Thoracic aorta (tissue), 2 donors: ENCODE measurements around the gene LDLRAD1. TPM values are rescaled to one million over a fixed set of nuclear protein-coding genes. Genes with fewer than 3 reads are reported as not detected.

Experiments
- ATAC-seq: fragments of 150-250 bp; one replicate; pipeline ENCODE4 v1.8.0; 2017; ENCODE audit warnings: low read depth; ENCODE audit not compliant: insufficient number of reproducible peaks, low FRiP score
- DNase-seq: peaks from one replicate; pipeline ENCODE4 v3.0.0-alpha.2; 2020; ENCODE audit warnings: low spot score
- H3K27ac ChIP-seq, 2 donors: fragments of 200-600 bp; sonication (generic); 1 replicate in 1 of 2; 2 replicates in 1 of 2; pipeline ENCODE4 v1.5.1; 2016; ENCODE audit warnings: mild to moderate bottlenecking in 2 of 2, moderate library complexity in 2 of 2
- H3K27me3 ChIP-seq: fragments of 200-600 bp; sonication (generic); replicated peaks from 2 replicates; pipeline ENCODE4 v1.6.0; 2016; ENCODE audit warnings: mild to moderate bottlenecking; ENCODE audit not compliant: insufficient read depth
- H3K36me3 ChIP-seq: fragments of 200-600 bp; sonication (generic); one replicate; pipeline ENCODE4 v1.5.1; 2016
- H3K4me1 ChIP-seq, 2 donors: fragments of 200-600 bp; sonication (generic); 1 replicate in 1 of 2; 2 replicates in 1 of 2; pipeline versions ENCODE4 v1.5.1 to v1.6.0; 2016; ENCODE audit warnings: low read depth in 2 of 2, mild to moderate bottlenecking in 1 of 2; ENCODE audit not compliant: control insufficient read depth in 1 of 2
- H3K4me3 ChIP-seq: fragments of 200-600 bp; sonication (generic); 2 replicates; pipeline ENCODE4 v1.5.1; 2016; ENCODE audit warnings: mild to moderate bottlenecking
- H3K9me3 ChIP-seq: fragments of 200-600 bp; sonication (generic); 2 replicates; pipeline ENCODE4 v1.5.1; 2016
- total RNA-seq, 2 donors: library from RNA; depleted of rRNA; stranded (reverse); fragments of >200 nt; gene quantifications; one replicate each; pipeline versions ENCODE4 v1.1.0 to v1.2.3, GENCODE V29; 2016
- TF ChIP-seq, protein P1 (sequence below): fragments of 200-600 bp; sonication (generic); IDR thresholded peaks from one replicate; pipeline ENCODE4 v1.5.1; 2019; ENCODE audit warnings: antibody characterized with exemption

The LDLRAD1 gene
- total RNA-seq, 2 donors from 2014 or later: not detected

DNA sequence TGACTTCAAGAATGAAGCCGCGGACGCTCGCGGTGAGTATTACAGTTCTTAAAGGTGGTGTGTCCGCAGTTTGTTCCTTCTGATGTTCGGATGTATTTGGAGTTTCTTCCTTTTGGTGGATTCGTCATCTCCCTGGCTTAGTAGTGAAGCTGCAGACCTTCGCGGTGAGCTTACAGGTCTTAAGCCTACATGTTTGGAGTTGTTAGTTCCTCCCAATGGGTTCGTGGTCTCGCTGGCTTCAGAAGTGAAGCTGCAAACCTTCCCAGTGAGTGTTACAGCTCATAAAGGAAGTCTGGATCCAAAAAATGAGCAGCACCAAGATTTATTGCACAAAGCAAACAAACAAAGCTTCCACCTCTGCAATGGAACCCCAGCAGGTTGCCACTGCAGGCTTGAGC is 14.7 kb downstream of the LDLRAD1 start:
- TF ChIP-seq, protein P1, sequence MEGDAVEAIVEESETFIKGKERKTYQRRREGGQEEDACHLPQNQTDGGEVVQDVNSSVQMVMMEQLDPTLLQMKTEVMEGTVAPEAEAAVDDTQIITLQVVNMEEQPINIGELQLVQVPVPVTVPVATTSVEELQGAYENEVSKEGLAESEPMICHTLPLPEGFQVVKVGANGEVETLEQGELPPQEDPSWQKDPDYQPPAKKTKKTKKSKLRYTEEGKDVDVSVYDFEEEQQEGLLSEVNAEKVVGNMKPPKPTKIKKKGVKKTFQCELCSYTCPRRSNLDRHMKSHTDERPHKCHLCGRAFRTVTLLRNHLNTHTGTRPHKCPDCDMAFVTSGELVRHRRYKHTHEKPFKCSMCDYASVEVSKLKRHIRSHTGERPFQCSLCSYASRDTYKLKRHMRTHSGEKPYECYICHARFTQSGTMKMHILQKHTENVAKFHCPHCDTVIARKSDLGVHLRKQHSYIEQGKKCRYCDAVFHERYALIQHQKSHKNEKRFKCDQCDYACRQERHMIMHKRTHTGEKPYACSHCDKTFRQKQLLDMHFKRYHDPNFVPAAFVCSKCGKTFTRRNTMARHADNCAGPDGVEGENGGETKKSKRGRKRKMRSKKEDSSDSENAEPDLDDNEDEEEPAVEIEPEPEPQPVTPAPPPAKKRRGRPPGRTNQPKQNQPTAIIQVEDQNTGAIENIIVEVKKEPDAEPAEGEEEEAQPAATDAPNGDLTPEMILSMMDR: no peak
- H3K4me1 ChIP-seq: no peaks in the 10 kb centered on the region
- no peak overlapping the region for H3K4me3 ChIP-seq
- no peaks in the 10 kb centered on the region for H3K27me3 ChIP-seq
- H3K9me3 ChIP-seq: no peaks in the 10 kb centered on the region
- ATAC-seq: no peak
- H3K27ac ChIP-seq: no peak overlapping the region
- DNase-seq: no peak
- no peaks in the 10 kb centered on the region for H3K36me3 ChIP-seq

DNA sequence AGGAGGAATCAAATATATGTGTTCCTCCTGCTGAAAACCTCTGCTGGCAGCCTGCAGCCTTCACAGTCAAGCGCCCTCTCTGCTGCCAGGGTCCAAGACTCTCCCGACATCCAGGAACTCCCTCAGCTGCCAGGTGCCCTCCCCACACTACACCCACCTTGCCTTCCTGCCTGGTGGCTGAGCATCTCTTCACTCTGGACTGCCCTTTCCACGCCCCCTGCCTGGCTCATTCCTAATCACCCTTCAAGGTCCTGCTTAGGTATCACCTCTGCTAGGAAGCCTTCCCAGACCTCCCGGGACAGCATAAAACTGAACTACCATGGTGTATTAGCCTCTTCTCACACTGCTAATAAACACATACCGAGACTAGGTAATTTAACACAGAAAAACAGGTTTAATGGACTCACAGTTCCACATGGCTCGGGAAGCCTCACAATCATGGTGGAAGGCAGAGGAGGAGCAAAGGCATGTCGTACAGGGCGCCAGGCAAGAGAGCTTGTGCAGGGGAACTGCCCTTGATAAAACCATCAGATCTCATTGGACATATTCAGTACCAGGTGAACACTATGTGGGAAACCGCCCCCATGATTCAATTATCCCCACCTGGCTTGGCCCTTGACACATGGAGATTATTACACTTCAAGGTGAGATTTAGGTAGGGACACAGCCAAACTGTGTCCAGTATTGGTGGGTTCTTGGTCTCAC is 15.3 kb downstream of the LDLRAD1 start:
- Histone ChIP-seq H3K4me3 (no peak overlapping the region), H3K9me3 (no peaks in the 10 kb centered on the region), H3K4me1 (no peaks in the 10 kb centered on the region), H3K36me3 (no peaks in the 10 kb centered on the region), H3K27ac (no peak overlapping the region), H3K27me3 (no peaks in the 10 kb centered on the region)
- DNase-seq: no peak
- no peak for ATAC-seq
- TF ChIP-seq, protein P1: no peak

DNA sequence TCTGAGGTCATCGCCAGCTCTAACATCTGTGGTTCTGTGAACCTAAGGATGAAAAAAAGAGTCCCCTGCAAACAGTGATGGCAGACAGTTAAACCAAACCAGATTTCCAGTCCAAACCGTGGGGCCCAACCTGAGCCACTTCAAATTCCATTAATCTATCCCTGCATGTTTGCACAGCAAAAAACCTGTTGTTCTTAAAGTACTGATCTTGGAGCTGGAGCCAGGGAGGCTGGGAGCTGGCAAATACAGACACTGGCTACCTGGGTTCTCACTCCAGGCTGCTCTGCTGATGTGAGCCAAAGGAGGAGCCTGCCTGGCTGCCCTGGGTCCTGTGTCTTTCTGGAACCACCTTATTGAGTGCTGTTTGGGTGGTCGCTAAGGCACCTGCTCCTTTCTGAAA is 16.4 kb downstream of the LDLRAD1 start:
- H3K36me3 ChIP-seq: no peaks in the 10 kb centered on the region
- H3K4me3 ChIP-seq: no peak overlapping the region
- no peak for DNase-seq
- H3K27ac ChIP-seq: no peak overlapping the region
- no peak for ATAC-seq
- no peaks in the 10 kb centered on the region for H3K27me3 ChIP-seq
- TF ChIP-seq, protein P1: no peak
- no peaks in the 10 kb centered on the region for H3K9me3 ChIP-seq
- H3K4me1 ChIP-seq: no peaks in the 10 kb centered on the region

DNA sequence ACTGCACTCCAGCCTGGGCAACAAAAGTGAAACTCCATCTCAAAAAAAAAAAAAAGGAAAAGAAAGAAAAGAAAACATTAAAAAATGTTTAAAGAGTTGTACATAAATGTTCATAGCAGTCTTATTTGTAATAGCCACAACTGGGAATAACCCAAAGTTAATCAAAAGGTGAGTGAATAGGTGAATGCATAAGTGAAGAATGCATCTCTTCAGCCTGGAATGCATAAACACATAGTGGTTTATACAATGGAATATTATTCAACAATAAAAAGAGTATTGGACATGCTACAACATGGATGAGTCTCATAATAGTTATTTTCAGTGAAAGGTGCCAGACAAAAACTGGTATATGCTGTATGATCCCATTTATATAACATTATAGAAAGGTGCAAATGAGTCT is 18.1 kb downstream of the LDLRAD1 start:
- H3K4me3 ChIP-seq: no peak overlapping the region
- TF ChIP-seq, protein P1: no peak
- H3K9me3 ChIP-seq: no peaks in the 10 kb centered on the region
- ATAC-seq (no peak), DNase-seq (no peak)
- H3K27ac ChIP-seq: no peak overlapping the region
- no peaks in the 10 kb centered on the region for H3K36me3 ChIP-seq
- H3K4me1 ChIP-seq: no peaks in the 10 kb centered on the region
- H3K27me3 ChIP-seq: no peaks in the 10 kb centered on the region

DNA sequence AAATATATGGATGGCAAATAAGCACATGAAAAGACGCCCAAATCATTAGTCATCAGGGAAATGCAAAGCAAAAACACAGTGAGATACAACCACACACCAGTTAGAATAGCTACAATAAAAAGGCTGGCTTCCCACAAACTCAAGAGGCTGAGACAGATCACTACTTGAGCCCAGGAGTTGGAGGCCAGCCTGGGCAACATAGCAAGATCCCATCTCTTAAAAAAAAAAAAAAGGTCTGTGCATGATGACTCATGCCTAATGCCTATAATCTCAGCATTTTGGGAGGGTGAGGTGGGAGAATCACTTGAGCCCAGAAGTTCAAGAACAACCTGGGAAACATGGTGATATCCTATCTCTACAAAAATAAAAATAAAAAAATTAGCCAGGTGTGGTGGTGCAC is 19.8 kb downstream of the LDLRAD1 start:
- Histone ChIP-seq H3K4me1 (no peaks in the 10 kb centered on the region), H3K27me3 (no peaks in the 10 kb centered on the region), H3K9me3 (no peaks in the 10 kb centered on the region), H3K4me3 (no peak overlapping the region), H3K27ac (no peak overlapping the region), H3K36me3 (no peaks in the 10 kb centered on the region)
- no peak for DNase-seq
- TF ChIP-seq, protein P1: no peak
- ATAC-seq: no peak
